CD4-positive, alpha-beta T cell (primary cell): Measurements from ENCODE around the gene PCED1A. TPM values are rescaled to one million over a fixed set of nuclear protein-coding genes. Genes with fewer than 3 reads are reported as not detected.

Experiments
- ATAC-seq: fragments of 200-7000 bp; cut with Tn5 transposase; one replicate; pipeline ENCODE4 v1.10.0; 2022; ENCODE audit warnings: mild to moderate bottlenecking; ENCODE audit not compliant: poor library complexity
- CTCF ChIA-PET: fragments of 350-600 bp; sonication (Branson Sonifier 250); formaldehyde crosslinking; loops from one replicate; lab custom pipeline; 2021; ENCODE audit warnings: antibody characterized with exemption, inconsistent platforms; lab: Charles Lee
- POLR2A ChIA-PET: fragments of 350-600 bp; sonication (Branson Sonifier 250); formaldehyde crosslinking; loops from one replicate; lab custom pipeline; 2021; ENCODE audit warnings: antibody characterized with exemption, inconsistent platforms; lab: Charles Lee
- DNase-seq, 14 experiments: peaks; one replicate each; pipeline ENCODE4 v3.0.0-alpha.2; 2013 to 2020; ENCODE audit warnings: mixed read lengths in 2 of 14
- H3K27ac ChIP-seq, 2 donors: one replicate each; pipeline versions ENCODE4 v1.5.1 to v1.7.0; 2013; ENCODE audit warnings: low read length in 2 of 2, low read depth in 1 of 2, mild to moderate bottlenecking in 1 of 2
- H3K27me3 ChIP-seq, 2 experiments: 1 replicate in 1 of 2; 2 replicates in 1 of 2; pipeline versions ENCODE4 v1.6.1 to v1.7.0; 2013; ENCODE audit warnings: low read length in 2 of 2, control low read depth in 1 of 2, mild to moderate bottlenecking in 1 of 2, moderate library complexity in 1 of 2; ENCODE audit not compliant: insufficient read depth in 2 of 2, control insufficient read depth in 1 of 2
- H3K36me3 ChIP-seq: one replicate; pipeline ENCODE4 v1.6.1; 2013; ENCODE audit warnings: low read length, control low read depth; ENCODE audit not compliant: insufficient read depth
- H3K4me1 ChIP-seq: one replicate; pipeline ENCODE4 v1.6.1; 2013; ENCODE audit warnings: low read length, control low read depth; ENCODE audit not compliant: insufficient read depth
- H3K4me3 ChIP-seq: one replicate; pipeline ENCODE4 v1.5.1; 2013; ENCODE audit warnings: mild to moderate bottlenecking, low read length, moderate library complexity
- H3K9me3 ChIP-seq, 2 experiments: 1 replicate in 1 of 2; 2 replicates in 1 of 2; pipeline versions ENCODE4 v1.6.1 to v1.7.0; 2013; ENCODE audit warnings: low read length in 2 of 2, mild to moderate bottlenecking in 2 of 2, control low read depth in 1 of 2, moderate library complexity in 1 of 2; ENCODE audit not compliant: control insufficient read depth in 1 of 2, insufficient read depth in 1 of 2
- H3K27ac Mint-ChIP-seq: one replicate; pipeline ENCODE4 v1.8.0; 2020; ENCODE audit warnings: mixed read lengths
- H3K27me3 Mint-ChIP-seq: one replicate; pipeline ENCODE4 v1.8.0; 2021; ENCODE audit warnings: mixed read lengths
- H3K36me3 Mint-ChIP-seq: one replicate; pipeline ENCODE4 v1.8.0; 2021; ENCODE audit warnings: low read depth, mixed read lengths
- H3K4me1 Mint-ChIP-seq: one replicate; pipeline ENCODE4 v1.8.0; 2021; ENCODE audit warnings: low read depth, mixed read lengths
- H3K4me3 Mint-ChIP-seq: one replicate; pipeline ENCODE4 v1.8.0; 2020; ENCODE audit warnings: mild to moderate bottlenecking, mixed read lengths
- H3K9me3 Mint-ChIP-seq: one replicate; pipeline ENCODE4 v1.8.0; 2020; ENCODE audit warnings: mixed read lengths
- intact Hi-C, 2 experiments: fragments of 100-400 bp; cut with DNase I in 1 of 2; cut with micrococcal nuclease in 1 of 2; formaldehyde crosslinking; loops; one replicate each; pipeline versions ENCODE4 v1.15.1 to v1.9.0; 2023 to 2025; cut with DNase I, micrococcal nuclease
- total RNA-seq, 174 experiments: library from RNA in 2 of 174; stranded (reverse) in 2 of 174; gene quantifications; one replicate each; pipeline ENCODE4 v1.2.3 and lab custom pipeline; 2021 to 2026
- TF ChIP-seq, protein P1 (sequence below): fragments of 200-600 bp; IDR thresholded peaks from one replicate; pipeline ENCODE4 v1.8.0; 2022; ENCODE audit warnings: antibody characterized with exemption, mild to moderate bottlenecking

The PCED1A gene
- total RNA-seq, 2 experiments from 2014 or later = 69.2 to 69.7 TPM

DNA sequence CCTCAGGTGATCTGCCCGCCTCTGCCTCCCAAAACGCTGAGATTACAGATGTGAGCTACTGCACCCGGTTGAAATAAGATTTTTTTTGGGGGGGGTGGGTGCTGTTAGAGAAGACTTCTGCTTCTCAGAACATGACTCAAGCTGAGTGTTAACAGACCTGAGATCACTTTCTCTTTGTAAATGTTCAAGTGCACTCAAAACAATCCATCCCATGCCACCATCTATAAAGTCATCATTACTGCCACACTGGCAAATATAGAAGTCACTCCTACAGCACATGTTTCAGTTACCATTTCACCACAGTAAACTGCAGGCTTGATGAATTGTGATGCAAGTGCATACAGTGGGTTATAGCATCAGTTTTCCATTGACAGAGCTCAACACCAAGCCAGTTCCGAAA lies 9.1 kb upstream of the PCED1A start:
- H3K4me1 ChIP-seq = peaks cover 17% of the 10 kb centered on the region
- ChIA-PET POLR2A (no interaction called here), CTCF (no interaction called here)

DNA sequence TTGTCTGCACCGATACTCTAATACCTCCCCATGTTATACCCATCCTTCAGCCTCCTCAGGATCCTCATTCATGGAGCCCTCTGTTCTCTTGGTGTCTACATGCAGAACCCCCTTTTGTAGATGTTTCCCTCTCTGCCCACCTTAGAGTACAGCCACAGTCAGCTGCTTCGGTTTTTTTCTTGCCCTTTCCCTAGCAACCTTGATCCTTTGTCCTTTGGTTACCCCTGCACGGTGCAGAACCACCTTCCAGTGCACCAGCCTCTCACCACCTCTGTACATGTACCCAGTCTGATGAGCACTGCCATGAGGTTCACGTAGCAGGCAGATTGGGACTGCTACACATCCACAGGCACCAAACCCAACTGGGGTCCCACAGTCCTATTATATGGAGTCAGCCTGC lies 7.3 kb upstream of the PCED1A start:
- H3K4me1 Mint-ChIP-seq = peaks cover 46% of the 10 kb centered on the region
- peaks cover 3% of the 10 kb centered on the region for H3K36me3 Mint-ChIP-seq
- POLR2A ChIA-PET = no interaction called here
- no peak overlapping the region for H3K4me3 Mint-ChIP-seq
- DNase-seq = no peak
- H3K27ac Mint-ChIP-seq = no peak overlapping the region
- H3K4me3 ChIP-seq = no peak overlapping the region
- TF ChIP-seq, protein P1, sequence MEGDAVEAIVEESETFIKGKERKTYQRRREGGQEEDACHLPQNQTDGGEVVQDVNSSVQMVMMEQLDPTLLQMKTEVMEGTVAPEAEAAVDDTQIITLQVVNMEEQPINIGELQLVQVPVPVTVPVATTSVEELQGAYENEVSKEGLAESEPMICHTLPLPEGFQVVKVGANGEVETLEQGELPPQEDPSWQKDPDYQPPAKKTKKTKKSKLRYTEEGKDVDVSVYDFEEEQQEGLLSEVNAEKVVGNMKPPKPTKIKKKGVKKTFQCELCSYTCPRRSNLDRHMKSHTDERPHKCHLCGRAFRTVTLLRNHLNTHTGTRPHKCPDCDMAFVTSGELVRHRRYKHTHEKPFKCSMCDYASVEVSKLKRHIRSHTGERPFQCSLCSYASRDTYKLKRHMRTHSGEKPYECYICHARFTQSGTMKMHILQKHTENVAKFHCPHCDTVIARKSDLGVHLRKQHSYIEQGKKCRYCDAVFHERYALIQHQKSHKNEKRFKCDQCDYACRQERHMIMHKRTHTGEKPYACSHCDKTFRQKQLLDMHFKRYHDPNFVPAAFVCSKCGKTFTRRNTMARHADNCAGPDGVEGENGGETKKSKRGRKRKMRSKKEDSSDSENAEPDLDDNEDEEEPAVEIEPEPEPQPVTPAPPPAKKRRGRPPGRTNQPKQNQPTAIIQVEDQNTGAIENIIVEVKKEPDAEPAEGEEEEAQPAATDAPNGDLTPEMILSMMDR = no peak
- H3K36me3 ChIP-seq = peaks cover 3% of the 10 kb centered on the region
- H3K9me3 Mint-ChIP-seq = no peaks in the 10 kb centered on the region
- intact Hi-C loops = no loop called here
- no peaks in the 10 kb centered on the region for H3K27me3 Mint-ChIP-seq
- no peaks in the 10 kb centered on the region for H3K9me3 ChIP-seq
- ATAC-seq = no peak
- peaks cover 11% of the 10 kb centered on the region for H3K4me1 ChIP-seq
- CTCF ChIA-PET = no interaction called here
- H3K27me3 ChIP-seq = no peaks in the 10 kb centered on the region
- H3K27ac ChIP-seq = no peak overlapping the region

More for the DNA sequence above, 9.1 kb upstream of the PCED1A start:
- Mint-ChIP-seq H3K27me3 (no peaks in the 10 kb centered on the region), H3K4me3 (no peak overlapping the region), H3K4me1 (peaks cover 29% of the 10 kb centered on the region), H3K27ac (no peak overlapping the region), H3K36me3 (peaks cover 3% of the 10 kb centered on the region), H3K9me3 (no peaks in the 10 kb centered on the region)
- Histone ChIP-seq H3K27ac (no peak overlapping the region), H3K36me3 (peaks cover 3% of the 10 kb centered on the region), H3K4me3 (no peak overlapping the region), H3K9me3 (no peaks in the 10 kb centered on the region), H3K27me3 (no peaks in the 10 kb centered on the region)
- TF ChIP-seq, protein P1 = no peak
- DNase-seq (no peak), ATAC-seq (no peak)
- intact Hi-C loops = no loop called here

DNA sequence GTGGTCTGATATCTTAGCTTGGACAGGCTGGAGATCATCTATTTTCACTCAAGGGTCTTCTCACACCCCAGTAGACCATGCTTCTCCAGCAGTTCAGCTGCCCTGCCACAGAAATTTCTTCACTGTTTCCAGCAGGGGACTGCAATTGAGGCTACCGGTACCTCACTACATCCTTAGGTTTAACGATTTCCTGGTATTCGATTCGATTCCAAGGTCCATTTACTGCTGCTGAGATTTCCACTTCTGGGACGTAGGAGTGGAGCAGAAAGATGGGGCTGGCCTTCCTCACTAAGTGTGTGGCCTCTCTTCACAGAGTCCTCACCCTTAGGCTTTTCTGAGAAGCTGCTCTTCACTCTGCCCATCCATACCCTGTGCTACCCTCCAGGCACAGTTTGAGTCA lies 6.2 kb upstream of the PCED1A start:
- H3K27ac ChIP-seq = no peak overlapping the region
- ATAC-seq (no peak), DNase-seq (no peak)
- Mint-ChIP-seq H3K4me3 (no peak overlapping the region), H3K4me1 (peaks cover 37% of the 10 kb centered on the region), H3K27me3 (no peaks in the 10 kb centered on the region), H3K27ac (no peak overlapping the region), H3K9me3 (no peaks in the 10 kb centered on the region), H3K36me3 (peaks cover 3% of the 10 kb centered on the region)
- intact Hi-C loops = no loop called here
- TF ChIP-seq, protein P1 = no peak
- H3K9me3 ChIP-seq = no peaks in the 10 kb centered on the region
- POLR2A ChIA-PET = no interaction called here
- H3K4me3 ChIP-seq = no peak overlapping the region
- peaks cover 3% of the 10 kb centered on the region for H3K36me3 ChIP-seq
- H3K4me1 ChIP-seq = peaks cover 5% of the 10 kb centered on the region
- H3K27me3 ChIP-seq = no peaks in the 10 kb centered on the region
- CTCF ChIA-PET = no interaction called here
